ENCODE data around the gene DEAF1. TPM values are rescaled to one million over a fixed set of nuclear protein-coding genes. Genes with fewer than 3 reads are reported as not detected.

The DEAF1 gene
- total RNA-seq, 2 donors from 2014 or later = 15.5 to 26.6 TPM

- no peak for TF ChIP-seq CTCF (IDR thresholded peaks at IDR 0.05)
- Histone ChIP-seq H3K27me3 (no peaks in the 10 kb centered on the region), H3K4me3 (no peak overlapping the region), H3K9me3 (no peaks in the 10 kb centered on the region), H3K36me3 (no peaks in the 10 kb centered on the region), H3K4me1 (peaks cover 0 to 33% of the 10 kb centered on the region in 2 donors), H3K27ac (peak overlapping the region; percentile 99 to 100)
- DNase-seq (ENCODE audit: low spot score) = no peak
These were observed 2.0 kb upstream of the DEAF1 start for GRCh38 chr11:696955-697491.

- no peaks in the 10 kb centered on the region for H3K36me3 ChIP-seq
- no peak for TF ChIP-seq CTCF (IDR thresholded peaks at IDR 0.05)
- H3K4me3 ChIP-seq = peak within 1 kb of the TSS; percentile 78 to 92
- peak; percentile 99 for DNase-seq (ENCODE audit: low spot score)
- H3K4me1 ChIP-seq = peaks cover 0 to 33% of the 10 kb centered on the region in 2 donors
- H3K27ac ChIP-seq = peak within 1 kb of the TSS; percentile 99 to 100
- no peaks in the 10 kb centered on the region for H3K9me3 ChIP-seq
- no peaks in the 10 kb centered on the region for H3K27me3 ChIP-seq
These were observed 671 bp upstream of the DEAF1 start, which contains the start of gene TMEM80 for GRCh38 chr11:695538-696248. TSS of gene TMEM80 (plus strand) at chr11:695816. CDS start at chr11:695828, 12 bp downstream.

GRCh38 chr11:695288-695537 lies 191 bp upstream of the DEAF1 start:
- peak overlapping the region; percentile 99 to 100 for H3K27ac ChIP-seq
- peaks cover 0 to 33% of the 10 kb centered on the region in 2 donors for H3K4me1 ChIP-seq
- peak overlapping the region; percentile 78 to 92 for H3K4me3 ChIP-seq
- TF ChIP-seq CTCF (IDR thresholded peaks at IDR 0.05) = no peak
- H3K36me3 ChIP-seq = no peaks in the 10 kb centered on the region
- no peaks in the 10 kb centered on the region for H3K27me3 ChIP-seq
- no peaks in the 10 kb centered on the region for H3K9me3 ChIP-seq
- DNase-seq (ENCODE audit: low spot score) = no peak

GRCh38 chr11:693887-694562 lies 997 bp downstream of the DEAF1 start:
- H3K27ac ChIP-seq = peak overlapping the region; percentile 99 to 100
- H3K9me3 ChIP-seq = no peaks in the 10 kb centered on the region
- no peak for DNase-seq (ENCODE audit: low spot score)
- peak overlapping the region; percentile 78 to 92 for H3K4me3 ChIP-seq
- H3K4me1 ChIP-seq = peaks cover 0 to 33% of the 10 kb centered on the region in 2 donors
- no peak for TF ChIP-seq CTCF (IDR thresholded peaks at IDR 0.05)
- H3K27me3 ChIP-seq = no peaks in the 10 kb centered on the region
- peaks cover 4% of the 10 kb centered on the region for H3K36me3 ChIP-seq

GRCh38 chr11:693415-693831 lies 1.6 kb downstream of the DEAF1 start:
- peaks cover 9% of the 10 kb centered on the region for H3K36me3 ChIP-seq
- peaks cover 0 to 33% of the 10 kb centered on the region in 2 donors for H3K4me1 ChIP-seq
- peak overlapping the region; percentile 78 to 92 for H3K4me3 ChIP-seq
- no peak for TF ChIP-seq CTCF (IDR thresholded peaks at IDR 0.05)
- H3K27me3 ChIP-seq = no peaks in the 10 kb centered on the region
- H3K9me3 ChIP-seq = no peaks in the 10 kb centered on the region
- H3K27ac ChIP-seq = peak overlapping the region; percentile 36 to 99
- DNase-seq (ENCODE audit: low spot score) = no peak
